HepG2 (cell line): ENCODE measurements around the gene FSCN2. TPM values are rescaled to one million over a fixed set of nuclear protein-coding genes. Genes with fewer than 3 reads are reported as not detected.

Experiments
- ATAC-seq: fragments of 200-7000 bp; cut with Tn5 transposase; 3 replicates; pipeline ENCODE4 v1.9.1; 2020; ENCODE audit warnings: mild to moderate bottlenecking, moderate library complexity
- BruUV-seq: library from RNA; stranded (reverse); fragments of 400-500 nt; replicated peaks from 2 replicates; lab custom pipeline; 2021; lab: Mats Ljungman, UMichigan
- CTCF ChIA-PET: fragments of 300-600 bp; formaldehyde crosslinking; extraction: SDS; loops from one replicate; lab custom pipeline; 2021; ENCODE audit warnings: low total read pairs, inconsistent platforms, low intra/inter-chr PET ratio; lab: Yijun Ruan, JAX
- POLR2A ChIA-PET: fragments of 350-600 bp; sonication (Branson Sonifier 250); formaldehyde crosslinking; loops from one replicate; lab custom pipeline; 2020; ENCODE audit warnings: antibody characterized with exemption, inconsistent platforms; lab: Yijun Ruan, JAX
- DNase-seq: peaks from one replicate; pipeline ENCODE4 v3.0.0-alpha.2; 2015; ENCODE audit warnings: low spot score
- FAIRE-seq: peaks from 3 replicates; lab custom pipeline; 2011; peaks lifted over from hg19 to GRCh38; lab: Jason Lieb, UNC
- H2AFZ ChIP-seq: one replicate; pipeline ENCODE4 v1.6.1; 2011; ENCODE audit warnings: low read length, inconsistent platforms
- H3K27ac ChIP-seq: fragments of 300-600 bp; 3 replicates; pipeline ENCODE4 v1.8.0; 2011; ENCODE audit warnings: mixed run types, mild to moderate bottlenecking, mixed read lengths, low read length, inconsistent platforms; ENCODE audit not compliant: insufficient read depth; ENCODE audit errors: extremely low read length
- H3K27me3 ChIP-seq, 2 experiments: fragments of 200-600 bp in 1 of 2; 2 replicates in 1 of 2; 3 replicates in 1 of 2; pipeline versions ENCODE4 v1.6.0 to v1.8.0; 2011; ENCODE audit warnings: low read length in 2 of 2, mild to moderate bottlenecking in 2 of 2, moderate library complexity in 2 of 2, inconsistent platforms in 1 of 2; ENCODE audit not compliant: insufficient read depth in 2 of 2, control insufficient read depth in 1 of 2
- H3K36me3 ChIP-seq, 2 experiments: fragments of 200-600 bp in 1 of 2; replicated peaks in 1 of 2; 2 replicates in 1 of 2; 3 replicates in 1 of 2; pipeline versions ENCODE4 v1.5.1 to v1.8.0; 2011; ENCODE audit warnings: low read length in 2 of 2, inconsistent platforms in 1 of 2; ENCODE audit not compliant: insufficient read depth in 2 of 2, control insufficient read depth in 1 of 2
- H3K4me1 ChIP-seq: 2 replicates; pipeline ENCODE4 v1.5.1; 2012; ENCODE audit warnings: low read length, inconsistent platforms; ENCODE audit not compliant: insufficient read depth
- H3K4me2 ChIP-seq: 2 replicates; pipeline ENCODE4 v1.6.0; 2011; ENCODE audit warnings: low read depth, low read length, inconsistent platforms
- H3K4me3 ChIP-seq, 3 experiments: fragments of 200-600 bp in 1 of 3; sonication (generic), shearing (Covaris generic) in 1 of 3; replicated peaks in 1 of 3; 2 replicates each; pipeline ENCODE4 v1.5.1; 2011 to 2016; ENCODE audit warnings: low read length in 3 of 3, inconsistent platforms in 2 of 3, low read depth in 2 of 3, mild to moderate bottlenecking in 2 of 3, control low read depth in 1 of 3, mixed read lengths in 1 of 3; ENCODE audit not compliant: insufficient read depth in 1 of 3
- H3K79me2 ChIP-seq: one replicate; pipeline ENCODE4 v1.6.1; 2011; ENCODE audit warnings: low read length, inconsistent platforms; ENCODE audit not compliant: insufficient read depth
- H3K9ac ChIP-seq: 2 replicates; pipeline ENCODE4 v1.6.0; 2011; ENCODE audit warnings: mild to moderate bottlenecking, low read depth, low read length, inconsistent platforms; ENCODE audit not compliant: insufficient read depth
- H3K9me3 ChIP-seq: 2 replicates; pipeline ENCODE4 v1.5.1; 2012; ENCODE audit warnings: mild to moderate bottlenecking, low read length
- H4K20me1 ChIP-seq: 2 replicates; pipeline ENCODE4 v1.6.0; 2011; ENCODE audit warnings: inconsistent platforms, mild to moderate bottlenecking, low read length, moderate library complexity; ENCODE audit not compliant: insufficient read depth
- ARNTL ChIP-seq: sonication (generic); formaldehyde crosslinking; IDR thresholded peaks from 2 replicates; pipeline ENCODE4 v1.4.0; 2020; ENCODE audit warnings: mild to moderate bottlenecking, missing genetic modification reagents
- DZIP1 ChIP-seq: sonication (generic); formaldehyde crosslinking; IDR thresholded peaks from 2 replicates; pipeline ENCODE4 v1.5.0; 2020; ENCODE audit warnings: mild to moderate bottlenecking, missing genetic modification reagents
- PHF5A ChIP-seq: IDR thresholded peaks from one replicate; pipeline ENCODE4 v1.6.1; 2018; ENCODE audit warnings: low read depth, missing genetic modification reagents; ENCODE audit not compliant: unreplicated experiment
- PRDM15 ChIP-seq: sonication (generic); formaldehyde crosslinking; IDR thresholded peaks from 2 replicates; pipeline ENCODE4 v1.4.0; 2020; ENCODE audit warnings: missing genetic modification reagents
- ZNF251 ChIP-seq: sonication (generic); formaldehyde crosslinking; IDR thresholded peaks from 2 replicates; pipeline ENCODE4 v1.9.0; 2021; ENCODE audit warnings: mild to moderate bottlenecking, missing genetic modification reagents
- WGBS: methylation state at CpG from one replicate; pipeline ENCODE4 v1.1.6; 2017; ENCODE audit warnings: low lambda C conversion rate; 5-methylcytosine and 5-hydroxymethylcytosine counted together
- in situ Hi-C: cut with HindIII; loops from 2 replicates; pipeline ENCODE4 v1.10.0; 2017; ENCODE audit warnings: low pct_unique_long_range_greater_than_20kb; ENCODE audit not compliant: extremely low pct_ligation_motif_present
- intact Hi-C: fragments of 100-400 bp; cut with micrococcal nuclease; formaldehyde crosslinking; loops from one replicate; pipeline ENCODE4 v1.10.0; 2022; ENCODE audit not compliant: unreplicated experiment
- polyA plus RNA-seq, 8 experiments: library from polyadenylated mRNA; depleted of rRNA in 3 of 8; stranded (reverse) in 7 of 8; unstranded in 1 of 8; fragments of >200 nt; fragmentation: Illumina TruSeq in 4 of 8; extraction: Trizol in 4 of 8; gene quantifications; 2 replicates each; pipeline versions ENCODE4 v1.2.1 to v1.2.3, GENCODE V29; 2011 to 2016; ENCODE audit warnings: low read depth in 4 of 8, missing spikeins in 1 of 8, mixed read lengths in 1 of 8; ENCODE audit not compliant: insufficient read depth in 1 of 8
- total RNA-seq, 5 experiments: library from RNA; depleted of rRNA; stranded (reverse); fragments of >200 nt; fragmentation: Illumina TruSeq; extraction: Trizol; gene quantifications; 2 replicates each; pipeline ENCODE4 v1.2.3, GENCODE V29; 2016; ENCODE audit warnings: low read depth in 1 of 5

The FSCN2 gene
- total and polyA plus RNA-seq, 2 of the 13 experiments (the other 11 are each of a cell fraction or from before 2014, with no cell fraction given), result 0.09 TPM; not detected in 1

DNA sequence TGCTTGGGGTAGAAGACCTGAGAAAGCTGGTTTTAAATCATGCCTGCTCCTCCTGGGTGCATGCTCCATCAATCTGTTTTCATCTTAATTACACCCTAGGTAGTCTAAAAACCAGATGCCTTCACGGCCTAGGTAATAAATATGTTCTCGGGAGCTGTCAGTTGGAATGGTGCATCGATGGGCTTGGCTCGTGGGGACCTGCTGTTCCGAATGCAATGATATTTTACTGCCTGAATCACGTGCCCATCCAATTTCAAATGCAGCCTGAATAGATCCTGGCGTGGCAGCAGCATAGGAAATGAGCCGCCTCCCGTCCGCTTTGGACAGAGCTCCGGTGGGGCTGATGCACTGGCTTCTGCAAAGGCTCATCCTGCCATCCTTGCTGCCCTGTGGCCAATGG is 42.8 kb downstream of the FSCN2 start:
- CTCF ChIA-PET, result no interaction called here
- Histone ChIP-seq H3K27me3 (no peaks in the 10 kb centered on the region), H3K36me3 (peaks cover 57 to 85% of the 10 kb centered on the region in 2 experiments), H2AFZ (no peak overlapping the region), H3K79me2 (peaks cover 11% of the 10 kb centered on the region), H3K4me3 (no peak overlapping the region), H4K20me1 (no peaks in the 10 kb centered on the region), H3K4me1 (peaks cover 9% of the 10 kb centered on the region), H3K9me3 (no peaks in the 10 kb centered on the region), H3K4me2 (no peak overlapping the region), H3K9ac (no peak overlapping the region), H3K27ac (no peak overlapping the region)
- in situ Hi-C loops, result no loop called here
- intact Hi-C loops, result no loop called here
- FAIRE-seq (no peak), DNase-seq (no peak), ATAC-seq (no peak)
- TF ChIP-seq PHF5A (CRISPR knock-in tag) (no peak), ZNF251 (CRISPR knock-in tag) (no peak), PRDM15 (CRISPR knock-in tag) (no peak), DZIP1 (CRISPR knock-in tag) (no peak), ARNTL (CRISPR knock-in tag) (no peak)
- 95% methylated on average over 11 of the region's 11 CpGs for WGBS
- no TSS peak for BruUV-seq
- POLR2A ChIA-PET, result interaction anchor here (1.2 kb wide), 1 partner anchor 18 kb away, joined by 3 read pairs; no protein-coding TSS in a partner anchor
